Measurements from ENCODE around the gene DYDC1. TPM values are rescaled to one million over a fixed set of nuclear protein-coding genes. Genes with fewer than 3 reads are reported as not detected.

The DYDC1 gene
- total RNA-seq, 1 donor = not detected

DNA sequence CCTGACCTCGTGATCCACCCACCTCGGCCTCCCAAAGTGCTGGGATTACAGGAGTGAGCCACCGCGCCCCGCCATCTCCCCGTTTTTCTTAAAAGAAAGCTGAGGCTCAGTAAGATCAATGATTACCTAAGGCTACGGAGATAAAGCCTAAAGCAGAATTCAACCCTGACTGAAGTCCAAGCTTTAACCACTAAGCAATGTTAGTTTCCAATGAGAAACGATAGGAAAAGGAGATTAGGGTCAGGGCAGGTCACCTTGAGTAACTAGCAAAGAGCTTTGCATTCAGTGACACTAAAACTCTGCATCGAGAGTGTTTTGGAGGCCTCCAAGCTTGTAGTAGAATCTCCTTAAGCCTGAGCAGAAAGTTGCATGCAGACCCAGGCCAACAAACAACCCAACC lies 34.2 kb upstream of the DYDC1 start:
- Histone ChIP-seq H3K27me3 (ENCODE audit: insufficient read depth, low read length) (no peaks in the 10 kb centered on the region), H3K4me1 (ENCODE audit: insufficient read depth, low read length) (no peaks in the 10 kb centered on the region), H3K4me3 (ENCODE audit: insufficient read depth, low read length) (no peak overlapping the region), H4K20me1 (ENCODE audit: insufficient read depth, low read length) (no peaks in the 10 kb centered on the region), H3K9me3 (ENCODE audit: low read depth, low read length) (no peaks in the 10 kb centered on the region), H3K4me2 (ENCODE audit: insufficient read depth, low read length) (no peak overlapping the region), H3K27ac (ENCODE audit: low read depth, low read length) (no peak overlapping the region), H2AFZ (ENCODE audit: low read length) (no peak overlapping the region), H3K79me2 (ENCODE audit: insufficient read depth, low read length) (no peaks in the 10 kb centered on the region), H3K36me3 (ENCODE audit: insufficient read depth, low read length) (no peaks in the 10 kb centered on the region)
- DNase-seq (ENCODE audit: insufficient read length, low spot score, missing footprints) = no peak
- TF ChIP-seq, protein P1, sequence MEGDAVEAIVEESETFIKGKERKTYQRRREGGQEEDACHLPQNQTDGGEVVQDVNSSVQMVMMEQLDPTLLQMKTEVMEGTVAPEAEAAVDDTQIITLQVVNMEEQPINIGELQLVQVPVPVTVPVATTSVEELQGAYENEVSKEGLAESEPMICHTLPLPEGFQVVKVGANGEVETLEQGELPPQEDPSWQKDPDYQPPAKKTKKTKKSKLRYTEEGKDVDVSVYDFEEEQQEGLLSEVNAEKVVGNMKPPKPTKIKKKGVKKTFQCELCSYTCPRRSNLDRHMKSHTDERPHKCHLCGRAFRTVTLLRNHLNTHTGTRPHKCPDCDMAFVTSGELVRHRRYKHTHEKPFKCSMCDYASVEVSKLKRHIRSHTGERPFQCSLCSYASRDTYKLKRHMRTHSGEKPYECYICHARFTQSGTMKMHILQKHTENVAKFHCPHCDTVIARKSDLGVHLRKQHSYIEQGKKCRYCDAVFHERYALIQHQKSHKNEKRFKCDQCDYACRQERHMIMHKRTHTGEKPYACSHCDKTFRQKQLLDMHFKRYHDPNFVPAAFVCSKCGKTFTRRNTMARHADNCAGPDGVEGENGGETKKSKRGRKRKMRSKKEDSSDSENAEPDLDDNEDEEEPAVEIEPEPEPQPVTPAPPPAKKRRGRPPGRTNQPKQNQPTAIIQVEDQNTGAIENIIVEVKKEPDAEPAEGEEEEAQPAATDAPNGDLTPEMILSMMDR (IDR thresholded peaks at IDR 0.05; ENCODE audit: extremely low read depth, low read depth, low read length) = no peak

DNA sequence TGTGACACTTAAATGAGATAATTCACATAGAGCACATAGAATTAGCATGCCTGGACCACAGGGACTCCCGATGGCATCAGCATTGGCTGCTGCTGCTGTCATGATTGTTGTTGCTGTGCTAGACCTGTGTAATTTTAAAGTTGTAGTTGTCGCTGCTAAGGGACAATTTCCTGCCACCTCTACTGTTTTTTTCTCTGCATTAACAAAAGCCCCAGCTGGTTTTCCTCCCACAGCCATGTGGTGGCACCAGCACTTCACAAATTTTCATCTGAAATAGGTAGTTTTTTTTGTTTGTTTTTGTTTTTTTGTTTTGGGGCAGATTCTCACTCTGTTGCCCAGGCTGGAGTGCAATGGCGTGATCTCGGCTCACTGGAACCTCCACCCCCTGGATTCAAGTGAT lies 26.4 kb upstream of the DYDC1 start:
- H4K20me1 ChIP-seq (ENCODE audit: insufficient read depth, low read length) = no peaks in the 10 kb centered on the region
- H3K27me3 ChIP-seq (ENCODE audit: insufficient read depth, low read length) = peaks cover 2% of the 10 kb centered on the region
- TF ChIP-seq, protein P1 (IDR thresholded peaks at IDR 0.05; ENCODE audit: extremely low read depth, low read depth, low read length) = peak; percentile 57
- no peak overlapping the region for H2AFZ ChIP-seq (ENCODE audit: low read length)
- no peaks in the 10 kb centered on the region for H3K9me3 ChIP-seq (ENCODE audit: low read depth, low read length)
- H3K4me1 ChIP-seq (ENCODE audit: insufficient read depth, low read length) = no peaks in the 10 kb centered on the region
- no peak for DNase-seq (ENCODE audit: insufficient read length, low spot score, missing footprints)
- H3K4me3 ChIP-seq (ENCODE audit: insufficient read depth, low read length) = no peak overlapping the region
- no peak overlapping the region for H3K27ac ChIP-seq (ENCODE audit: low read depth, low read length)
- H3K36me3 ChIP-seq (ENCODE audit: insufficient read depth, low read length) = no peaks in the 10 kb centered on the region
- H3K79me2 ChIP-seq (ENCODE audit: insufficient read depth, low read length) = no peaks in the 10 kb centered on the region
- H3K4me2 ChIP-seq (ENCODE audit: insufficient read depth, low read length) = no peak overlapping the region

DNA sequence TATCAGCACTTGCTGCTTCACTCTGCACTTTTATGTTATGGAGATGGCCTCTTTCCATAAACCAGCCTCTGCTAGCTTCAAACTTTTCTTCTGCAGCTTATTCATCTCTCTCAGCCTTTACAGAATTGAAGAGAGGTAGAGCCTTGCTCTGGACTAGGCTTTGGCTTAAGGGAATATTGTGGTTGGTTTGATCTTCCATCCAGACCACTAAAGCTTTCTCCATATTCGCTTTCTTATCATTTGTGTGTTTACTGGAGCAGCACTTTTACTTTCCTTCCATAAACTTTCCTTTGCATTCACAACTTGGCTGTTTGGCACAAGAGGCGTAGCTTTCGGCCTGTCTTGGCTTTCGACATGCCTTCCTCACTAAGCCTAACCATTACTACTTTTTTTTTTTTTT lies 23.6 kb upstream of the DYDC1 start:
- H3K27me3 ChIP-seq (ENCODE audit: insufficient read depth, low read length) = peaks cover 6% of the 10 kb centered on the region
- no peak overlapping the region for H3K4me2 ChIP-seq (ENCODE audit: insufficient read depth, low read length)
- no peak overlapping the region for H2AFZ ChIP-seq (ENCODE audit: low read length)
- no peaks in the 10 kb centered on the region for H3K36me3 ChIP-seq (ENCODE audit: insufficient read depth, low read length)
- no peak for DNase-seq (ENCODE audit: insufficient read length, low spot score, missing footprints)
- no peaks in the 10 kb centered on the region for H3K9me3 ChIP-seq (ENCODE audit: low read depth, low read length)
- no peak overlapping the region for H3K27ac ChIP-seq (ENCODE audit: low read depth, low read length)
- TF ChIP-seq, protein P1 (IDR thresholded peaks at IDR 0.05; ENCODE audit: extremely low read depth, low read depth, low read length) = no peak
- no peak overlapping the region for H3K4me3 ChIP-seq (ENCODE audit: insufficient read depth, low read length)
- H3K79me2 ChIP-seq (ENCODE audit: insufficient read depth, low read length) = no peaks in the 10 kb centered on the region
- H4K20me1 ChIP-seq (ENCODE audit: insufficient read depth, low read length) = no peaks in the 10 kb centered on the region
- no peaks in the 10 kb centered on the region for H3K4me1 ChIP-seq (ENCODE audit: insufficient read depth, low read length)

DNA sequence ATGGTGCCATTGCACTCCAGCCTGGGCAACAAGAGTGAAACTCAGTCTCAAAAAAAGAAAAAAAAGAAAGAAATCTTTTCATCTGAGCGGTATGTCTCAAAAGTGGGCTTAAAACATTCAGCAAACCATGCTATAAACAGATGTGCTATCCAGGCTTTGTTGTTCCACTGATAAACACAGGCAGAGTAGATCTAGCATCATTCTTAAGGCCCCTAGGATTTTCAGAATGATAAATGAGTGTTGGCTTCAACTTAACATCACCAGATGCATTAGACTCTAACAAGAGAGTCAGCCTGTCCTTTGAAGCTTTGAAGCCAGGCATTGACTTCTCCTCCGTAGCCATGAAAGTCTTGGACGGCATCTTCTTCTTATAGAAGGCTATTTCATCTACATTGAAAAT lies 23.1 kb upstream of the DYDC1 start:
- no peak overlapping the region for H2AFZ ChIP-seq (ENCODE audit: low read length)
- no peaks in the 10 kb centered on the region for H3K36me3 ChIP-seq (ENCODE audit: insufficient read depth, low read length)
- H3K4me1 ChIP-seq (ENCODE audit: insufficient read depth, low read length) = no peaks in the 10 kb centered on the region
- H3K79me2 ChIP-seq (ENCODE audit: insufficient read depth, low read length) = no peaks in the 10 kb centered on the region
- TF ChIP-seq, protein P1 (IDR thresholded peaks at IDR 0.05; ENCODE audit: extremely low read depth, low read depth, low read length) = no peak
- no peak overlapping the region for H3K4me3 ChIP-seq (ENCODE audit: insufficient read depth, low read length)
- no peak overlapping the region for H3K27ac ChIP-seq (ENCODE audit: low read depth, low read length)
- H3K27me3 ChIP-seq (ENCODE audit: insufficient read depth, low read length) = peaks cover 6% of the 10 kb centered on the region
- H4K20me1 ChIP-seq (ENCODE audit: insufficient read depth, low read length) = no peaks in the 10 kb centered on the region
- H3K4me2 ChIP-seq (ENCODE audit: insufficient read depth, low read length) = no peak overlapping the region
- no peaks in the 10 kb centered on the region for H3K9me3 ChIP-seq (ENCODE audit: low read depth, low read length)
- no peak for DNase-seq (ENCODE audit: insufficient read length, low spot score, missing footprints)
